KMS-11 (cell line): ENCODE measurements around the gene NIN.

ENCODE experiments used
- H2AFZ ChIP-seq: fragments of 200-600 bp; sonication (generic); 2 replicates; pipeline ENCODE4 v1.6.1; 2016; ENCODE audit warnings: antibody characterized with exemption, mixed run types, low read depth
- H3K27ac ChIP-seq: fragments of 200-600 bp; sonication (generic); 2 replicates; pipeline ENCODE4 v1.6.1; 2016; ENCODE audit warnings: mild to moderate bottlenecking, mixed run types
- H3K27me3 ChIP-seq: fragments of 200-600 bp; sonication (generic); 2 replicates; pipeline ENCODE4 v1.6.1; 2017; ENCODE audit warnings: mild to moderate bottlenecking, low read depth, mixed run types, moderate library complexity; ENCODE audit not compliant: insufficient read depth
- H3K36me3 ChIP-seq: fragments of 200-600 bp; sonication (generic); 2 replicates; pipeline ENCODE4 v1.6.1; 2017; ENCODE audit warnings: mild to moderate bottlenecking, mixed run types; ENCODE audit not compliant: insufficient read depth
- H3K4me1 ChIP-seq: fragments of 200-600 bp; sonication (generic); 2 replicates; pipeline ENCODE4 v1.6.1; 2016; ENCODE audit warnings: mild to moderate bottlenecking, low read depth, mixed run types; ENCODE audit not compliant: poor library complexity, severe bottlenecking
- H3K4me2 ChIP-seq: fragments of 200-600 bp; sonication (generic); 2 replicates; pipeline ENCODE4 v1.7.0; 2016; ENCODE audit warnings: mild to moderate bottlenecking, mixed run types
- H3K4me3 ChIP-seq: fragments of 200-600 bp; sonication (generic); IDR thresholded peaks from 2 replicates; pipeline ENCODE4 v1.6.1; 2017; ENCODE audit warnings: low read depth, low read length, mixed read lengths; ENCODE audit not compliant: insufficient read depth
- H3K79me2 ChIP-seq: fragments of 200-600 bp; sonication (generic); 2 replicates; pipeline ENCODE4 v1.6.1; 2016; ENCODE audit warnings: low read depth, mixed run types; ENCODE audit not compliant: insufficient read depth
- H3K9ac ChIP-seq: fragments of 200-600 bp; sonication (generic); 2 replicates; pipeline ENCODE4 v1.6.1; 2016; ENCODE audit warnings: mild to moderate bottlenecking, mixed run types
- H4K20me1 ChIP-seq: fragments of 200-600 bp; sonication (generic); 2 replicates; pipeline ENCODE4 v1.6.1; 2016; ENCODE audit warnings: mild to moderate bottlenecking, mixed run types; ENCODE audit not compliant: insufficient read depth
- CTCF ChIP-seq: fragments of 200-600 bp; sonication (generic); conservative IDR thresholded peaks from 2 replicates; pipeline ENCODE4 v1.6.1; 2017; ENCODE audit warnings: low read depth, mild to moderate bottlenecking, antibody characterized with exemption, low read length, moderate library complexity, mixed read lengths

NIN gene

GRCh38 chr14:50835280-50835679 is 4.3 kb upstream of the NIN start:
- H3K36me3 ChIP-seq, result no peaks in the 10 kb centered on the region
- TF ChIP-seq CTCF, result no peak
- H3K27me3 ChIP-seq, result no peaks in the 10 kb centered on the region
- H3K4me1 ChIP-seq, result peaks cover 12% of the 10 kb centered on the region
- H3K27ac ChIP-seq, result no peak overlapping the region
- no peak overlapping the region for H3K9ac ChIP-seq
- H3K79me2 ChIP-seq, result no peaks in the 10 kb centered on the region
- H3K4me2 ChIP-seq, result no peak overlapping the region
- no peaks in the 10 kb centered on the region for H4K20me1 ChIP-seq
- H2AFZ ChIP-seq, result no peak overlapping the region; the same call in 1 of the 2 replicates
- H3K4me3 ChIP-seq, result no peak overlapping the region

- no peak overlapping the region; the same call in 1 of the 2 replicates for H2AFZ ChIP-seq
- H3K4me2 ChIP-seq, result no peak overlapping the region
- H3K4me1 ChIP-seq, result peaks cover 12% of the 10 kb centered on the region
Measured at GRCh38 chr14:50834802-50835276, 3.9 kb upstream of the NIN start.

GRCh38 chr14:50832935-50833630 is 2.1 kb upstream of the NIN start:
- H3K27me3 ChIP-seq, result no peaks in the 10 kb centered on the region

More at GRCh38 chr14:50834802-50835276, 3.9 kb upstream of the NIN start:
- Histone ChIP-seq H3K36me3 (no peaks in the 10 kb centered on the region), H3K27me3 (no peaks in the 10 kb centered on the region), H3K4me3 (no peak overlapping the region), H3K27ac (no peak overlapping the region), H3K79me2 (no peaks in the 10 kb centered on the region), H3K9ac (no peak overlapping the region), H4K20me1 (no peaks in the 10 kb centered on the region)
- TF ChIP-seq CTCF, result no peak

GRCh38 chr14:50831726-50832168 is 785 bp upstream of the NIN start:
- H2AFZ ChIP-seq, result peak overlapping the region; percentile 86
- no peak overlapping the region for H3K27ac ChIP-seq
- peaks cover 9% of the 10 kb centered on the region for H3K4me1 ChIP-seq
- TF ChIP-seq CTCF, result no peak
- no peak overlapping the region for H3K4me3 ChIP-seq
- peak overlapping the region; percentile 32; the same call in 1 of the 2 replicates for H3K9ac ChIP-seq
- H4K20me1 ChIP-seq, result no peaks in the 10 kb centered on the region
- no peaks in the 10 kb centered on the region; the same call in 1 of the 2 replicates for H3K79me2 ChIP-seq
- H3K4me2 ChIP-seq, result peak overlapping the region; percentile 68
- no peaks in the 10 kb centered on the region for H3K36me3 ChIP-seq
- H3K27me3 ChIP-seq, result no peaks in the 10 kb centered on the region

More at GRCh38 chr14:50832935-50833630, 2.1 kb upstream of the NIN start:
- Histone ChIP-seq H3K36me3 (no peaks in the 10 kb centered on the region), H3K4me2 (no peak overlapping the region), H3K27ac (no peak overlapping the region), H4K20me1 (no peaks in the 10 kb centered on the region), H3K4me3 (no peak overlapping the region), H3K79me2 (no peaks in the 10 kb centered on the region; the same call in 1 of the 2 replicates), H3K4me1 (peaks cover 9% of the 10 kb centered on the region), H2AFZ (no peak overlapping the region), H3K9ac (no peak overlapping the region)
- no peak for TF ChIP-seq CTCF
